HepG2 (cell line): ENCODE measurements around the gene PLEKHG4. TPM values are rescaled to one million over a fixed set of nuclear protein-coding genes. Genes with fewer than 3 reads are reported as not detected.

ENCODE experiments used
- CCAR2 ChIP-seq: fragments of 200-400 bp; formaldehyde crosslinking; optimal IDR thresholded peaks from 2 replicates; pipeline ENCODE3; 2018; ENCODE audit warnings: low read depth, mild to moderate bottlenecking, low read length, moderate library complexity
- EHMT2 ChIP-seq: fragments of 200-600 bp; sonication (generic); IDR thresholded peaks from 2 replicates; pipeline ENCODE4 v1.7.0; 2017; ENCODE audit warnings: antibody characterized with exemption, low read depth, low read length, borderline replicate concordance
- GATAD2A ChIP-seq: IDR thresholded peaks from 2 replicates; pipeline ENCODE4 v1.6.1; 2016
- HDAC2 ChIP-seq: sonication (generic); formaldehyde crosslinking; IDR thresholded peaks from 2 replicates; pipeline ENCODE4 v1.4.0; 2020; ENCODE audit warnings: missing genetic modification reagents
- HNF4A ChIP-seq: sonication (generic); formaldehyde crosslinking; IDR thresholded peaks from 2 replicates; pipeline ENCODE4 v1.4.0; 2020; ENCODE audit warnings: missing genetic modification reagents
- KDM1A ChIP-seq: IDR thresholded peaks from 2 replicates; pipeline ENCODE4 v1.6.1; 2016; ENCODE audit warnings: missing compliant biosample characterization
- KLF9 ChIP-seq: IDR thresholded peaks from 2 replicates; pipeline ENCODE4 v1.6.1; 2016; ENCODE audit warnings: low read depth
- RXRB ChIP-seq: IDR thresholded peaks from 2 replicates; pipeline ENCODE4 v1.6.1; 2016; ENCODE audit warnings: borderline replicate concordance, missing genetic modification reagents, missing compliant biosample characterization
- TAF1 ChIP-seq: sonication (generic); formaldehyde crosslinking; IDR thresholded peaks from 2 replicates; pipeline ENCODE4 v1.4.0; 2020; ENCODE audit warnings: missing genetic modification reagents
- TARDBP ChIP-seq: sonication (generic); formaldehyde crosslinking; IDR thresholded peaks from 2 replicates; pipeline ENCODE4 v1.8.0; 2022; ENCODE audit warnings: mild to moderate bottlenecking, missing genetic modification reagents
- ZBTB39 ChIP-seq: sonication (generic); formaldehyde crosslinking; IDR thresholded peaks from 2 replicates; pipeline ENCODE4 v1.5.0; 2020; ENCODE audit warnings: missing genetic modification reagents
- ZFP90 ChIP-seq: sonication (generic); formaldehyde crosslinking; IDR thresholded peaks from 2 replicates; pipeline ENCODE4 v1.8.0; 2022; ENCODE audit warnings: missing genetic modification reagents, mild to moderate bottlenecking, inconsistent platforms, borderline replicate concordance
- ZNF383 ChIP-seq: sonication (generic); formaldehyde crosslinking; IDR thresholded peaks from 2 replicates; pipeline ENCODE4 v1.4.0; 2020; ENCODE audit warnings: missing genetic modification reagents, mild to moderate bottlenecking, borderline replicate concordance
- ZNF720 ChIP-seq: sonication (generic); formaldehyde crosslinking; IDR thresholded peaks from 2 replicates; pipeline ENCODE4 v1.4.0; 2020; ENCODE audit warnings: missing genetic modification reagents
- ZNF747 ChIP-seq: sonication (generic); formaldehyde crosslinking; IDR thresholded peaks from 2 replicates; pipeline ENCODE4 v1.8.1; 2023; ENCODE audit warnings: missing genetic modification reagents, mild to moderate bottlenecking, borderline replicate concordance
- ZNF761 ChIP-seq: sonication (generic); formaldehyde crosslinking; conservative IDR thresholded peaks from 2 replicates; pipeline ENCODE4 v1.4.0; 2020; ENCODE audit warnings: mild to moderate bottlenecking, missing genetic modification reagents
- polyA plus RNA-seq, 8 experiments: library from polyadenylated mRNA; depleted of rRNA in 3 of 8; stranded (reverse) in 7 of 8; unstranded in 1 of 8; fragments of >200 nt; fragmentation: Illumina TruSeq in 4 of 8; extraction: Trizol in 4 of 8; gene quantifications; 2 replicates each; pipeline versions ENCODE4 v1.2.1 to v1.2.3, GENCODE V29; 2011 to 2016; ENCODE audit warnings: low read depth in 4 of 8, missing spikeins in 1 of 8, mixed read lengths in 1 of 8; ENCODE audit not compliant: insufficient read depth in 1 of 8
- total RNA-seq, 5 experiments: library from RNA; depleted of rRNA; stranded (reverse); fragments of >200 nt; fragmentation: Illumina TruSeq; extraction: Trizol; gene quantifications; 2 replicates each; pipeline ENCODE4 v1.2.3, GENCODE V29; 2016; ENCODE audit warnings: low read depth in 1 of 5
- TF ChIP-seq, protein P1 (sequence below): sonication (generic); formaldehyde crosslinking; conservative IDR thresholded peaks from 2 replicates; pipeline ENCODE4 v1.8.0; 2022; ENCODE audit warnings: mild to moderate bottlenecking, moderate library complexity, missing genetic modification reagents
- TF ChIP-seq, protein P2 (sequence below): sonication (generic); formaldehyde crosslinking; IDR thresholded peaks from 2 replicates; pipeline ENCODE4 v1.4.0; 2020; ENCODE audit warnings: missing genetic modification reagents
- TF ChIP-seq, protein P3 (sequence below): sonication (generic); formaldehyde crosslinking; IDR thresholded peaks from 2 replicates; pipeline ENCODE4 v1.9.0; 2021; ENCODE audit warnings: missing genetic modification reagents, mild to moderate bottlenecking, borderline replicate concordance
- TF ChIP-seq, protein P4 (sequence below): sonication (generic); formaldehyde crosslinking; IDR thresholded peaks from 2 replicates; pipeline ENCODE4 v1.5.0; 2020; ENCODE audit warnings: missing genetic modification reagents
- TF ChIP-seq, protein P5 (sequence below): sonication (generic); formaldehyde crosslinking; IDR thresholded peaks from 2 replicates; pipeline ENCODE4 v1.4.0; 2020; ENCODE audit warnings: missing genetic modification reagents

Gene PLEKHG4
- total and polyA plus RNA-seq, 2 of the 13 experiments (the other 11 are each of a cell fraction or from before 2014, with no cell fraction given): 7.1 to 13.6 TPM

GRCh38 chr16:67279296-67280089, at the start of gene PLEKHG4 (continued):
- TF ChIP-seq, protein P1, sequence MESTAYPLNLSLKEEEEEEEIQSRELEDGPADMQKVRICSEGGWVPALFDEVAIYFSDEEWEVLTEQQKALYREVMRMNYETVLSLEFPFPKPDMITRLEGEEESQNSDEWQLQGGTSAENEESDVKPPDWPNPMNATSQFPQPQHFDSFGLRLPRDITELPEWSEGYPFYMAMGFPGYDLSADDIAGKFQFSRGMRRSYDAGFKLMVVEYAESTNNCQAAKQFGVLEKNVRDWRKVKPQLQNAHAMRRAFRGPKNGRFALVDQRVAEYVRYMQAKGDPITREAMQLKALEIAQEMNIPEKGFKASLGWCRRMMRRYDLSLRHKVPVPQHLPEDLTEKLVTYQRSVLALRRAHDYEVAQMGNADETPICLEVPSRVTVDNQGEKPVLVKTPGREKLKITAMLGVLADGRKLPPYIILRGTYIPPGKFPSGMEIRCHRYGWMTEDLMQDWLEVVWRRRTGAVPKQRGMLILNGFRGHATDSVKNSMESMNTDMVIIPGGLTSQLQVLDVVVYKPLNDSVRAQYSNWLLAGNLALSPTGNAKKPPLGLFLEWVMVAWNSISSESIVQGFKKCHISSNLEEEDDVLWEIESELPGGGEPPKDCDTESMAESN: peak; percentile 84
- TF ChIP-seq EHMT2 (no peak), GATAD2A (CRISPR knock-in tag) (no peak), TARDBP (CRISPR knock-in tag) (0 out of 2 replicates have a peak, but pooled peaks have one; percentile 33), KLF9 (CRISPR knock-in tag) (no peak), KDM1A (CRISPR knock-in tag) (peak; percentile 45; the same call in 1 of the 2 replicates), ZFP90 (CRISPR knock-in tag) (peak; percentile 43; the same call in 1 of the 2 replicates), TAF1 (no peak), ZNF720 (CRISPR knock-in tag) (no peak), ZBTB39 (CRISPR knock-in tag) (peak; percentile 48; the same call in 1 of the 2 replicates), HNF4A (no peak), HDAC2 (CRISPR knock-in tag) (0 out of 2 replicates have a peak, but pooled peaks have one; percentile 27), CCAR2 (no peak), ZNF383 (CRISPR knock-in tag) (no peak), RXRB (CRISPR knock-in tag) (no peak), ZNF747 (CRISPR knock-in tag) (no peak), ZNF761 (CRISPR knock-in tag) (peak; percentile 88; the same call in 1 of the 2 replicates)
- TF ChIP-seq, protein P2, sequence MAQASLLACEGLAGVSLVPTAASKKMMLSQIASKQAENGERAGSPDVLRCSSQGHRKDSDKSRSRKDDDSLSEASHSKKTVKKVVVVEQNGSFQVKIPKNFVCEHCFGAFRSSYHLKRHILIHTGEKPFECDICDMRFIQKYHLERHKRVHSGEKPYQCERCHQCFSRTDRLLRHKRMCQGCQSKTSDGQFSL (CRISPR knock-in tag): no peak
- TF ChIP-seq, protein P3, sequence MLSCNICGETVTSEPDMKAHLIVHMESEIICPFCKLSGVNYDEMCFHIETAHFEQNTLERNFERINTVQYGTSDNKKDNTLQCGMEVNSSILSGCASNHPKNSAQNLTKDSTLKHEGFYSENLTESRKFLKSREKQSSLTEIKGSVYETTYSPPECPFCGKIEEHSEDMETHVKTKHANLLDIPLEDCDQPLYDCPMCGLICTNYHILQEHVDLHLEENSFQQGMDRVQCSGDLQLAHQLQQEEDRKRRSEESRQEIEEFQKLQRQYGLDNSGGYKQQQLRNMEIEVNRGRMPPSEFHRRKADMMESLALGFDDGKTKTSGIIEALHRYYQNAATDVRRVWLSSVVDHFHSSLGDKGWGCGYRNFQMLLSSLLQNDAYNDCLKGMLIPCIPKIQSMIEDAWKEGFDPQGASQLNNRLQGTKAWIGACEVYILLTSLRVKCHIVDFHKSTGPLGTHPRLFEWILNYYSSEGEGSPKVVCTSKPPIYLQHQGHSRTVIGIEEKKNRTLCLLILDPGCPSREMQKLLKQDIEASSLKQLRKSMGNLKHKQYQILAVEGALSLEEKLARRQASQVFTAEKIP (CRISPR knock-in tag): no peak
- TF ChIP-seq, protein P4, sequence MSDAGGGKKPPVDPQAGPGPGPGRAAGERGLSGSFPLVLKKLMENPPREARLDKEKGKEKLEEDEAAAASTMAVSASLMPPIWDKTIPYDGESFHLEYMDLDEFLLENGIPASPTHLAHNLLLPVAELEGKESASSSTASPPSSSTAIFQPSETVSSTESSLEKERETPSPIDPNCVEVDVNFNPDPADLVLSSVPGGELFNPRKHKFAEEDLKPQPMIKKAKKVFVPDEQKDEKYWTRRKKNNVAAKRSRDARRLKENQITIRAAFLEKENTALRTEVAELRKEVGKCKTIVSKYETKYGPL: no peak
- TF ChIP-seq, protein P5, sequence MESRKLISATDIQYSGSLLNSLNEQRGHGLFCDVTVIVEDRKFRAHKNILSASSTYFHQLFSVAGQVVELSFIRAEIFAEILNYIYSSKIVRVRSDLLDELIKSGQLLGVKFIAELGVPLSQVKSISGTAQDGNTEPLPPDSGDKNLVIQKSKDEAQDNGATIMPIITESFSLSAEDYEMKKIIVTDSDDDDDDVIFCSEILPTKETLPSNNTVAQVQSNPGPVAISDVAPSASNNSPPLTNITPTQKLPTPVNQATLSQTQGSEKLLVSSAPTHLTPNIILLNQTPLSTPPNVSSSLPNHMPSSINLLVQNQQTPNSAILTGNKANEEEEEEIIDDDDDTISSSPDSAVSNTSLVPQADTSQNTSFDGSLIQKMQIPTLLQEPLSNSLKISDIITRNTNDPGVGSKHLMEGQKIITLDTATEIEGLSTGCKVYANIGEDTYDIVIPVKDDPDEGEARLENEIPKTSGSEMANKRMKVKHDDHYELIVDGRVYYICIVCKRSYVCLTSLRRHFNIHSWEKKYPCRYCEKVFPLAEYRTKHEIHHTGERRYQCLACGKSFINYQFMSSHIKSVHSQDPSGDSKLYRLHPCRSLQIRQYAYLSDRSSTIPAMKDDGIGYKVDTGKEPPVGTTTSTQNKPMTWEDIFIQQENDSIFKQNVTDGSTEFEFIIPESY (CRISPR knock-in tag): no peak; the same call in 1 of the 2 replicates
